K562 (cell line): ENCODE measurements around the gene ZDHHC14. TPM values are rescaled to one million over a fixed set of nuclear protein-coding genes. Genes with fewer than 3 reads are reported as not detected.

Experiments used
- ATAC-seq: fragments of 200-7000 bp; cut with Tn5 transposase; 3 replicates; pipeline ENCODE4 v1.9.1; 2020; ENCODE audit warnings: moderate library complexity
- BruUV-seq: library from RNA; stranded (reverse); fragments of 400-500 nt; replicated peaks from 2 replicates; lab custom pipeline; 2021; lab: Mats Ljungman, UMichigan
- CTCF ChIA-PET: fragments of 300-600 bp; formaldehyde crosslinking; extraction: SDS; loops from one replicate; lab custom pipeline; 2021; ENCODE audit warnings: low intra/inter-chr PET ratio; lab: Yijun Ruan, JAX
- POLR2A ChIA-PET: fragments of 300-600, 350-650 bp; sonication (Branson Sonifier 250); formaldehyde crosslinking; extraction: SDS; loops from one replicate; lab custom pipeline; 2021; ENCODE audit warnings: antibody characterized with exemption, inconsistent platforms; lab: Yijun Ruan, JAX
- DNase-seq, 4 experiments: peaks; one replicate each; pipeline versions ENCODE4 v3.0.0 to v3.0.0-alpha.2; 2011 to 2018; ENCODE audit warnings: low spot score in 3 of 4, mixed read lengths in 3 of 4; ENCODE audit errors: extremely low read depth in 1 of 4
- FAIRE-seq: peaks from 2 replicates; lab custom pipeline; 2011; peaks lifted over from hg19 to GRCh38; lab: Jason Lieb, UNC
- H2AFZ ChIP-seq: 2 replicates; pipeline ENCODE4 v1.6.0; 2011; ENCODE audit warnings: low read depth, low read length, control low read depth, inconsistent platforms
- H3K27ac ChIP-seq: fragments of 200-600 bp; 3 replicates; pipeline ENCODE4 v1.8.0; 2011; ENCODE audit warnings: low read depth, mild to moderate bottlenecking, control low read depth, inconsistent platforms, low read length, moderate library complexity, mixed read lengths; ENCODE audit errors: extremely low read depth
- H3K27me3 ChIP-seq, 2 experiments: fragments of 300-600 bp in 1 of 2; 2 replicates in 1 of 2; 3 replicates in 1 of 2; pipeline versions ENCODE4 v1.6.0 to v1.8.0; 2011; ENCODE audit warnings: inconsistent platforms in 2 of 2, low read length in 2 of 2, mild to moderate bottlenecking in 1 of 2, mixed read lengths in 1 of 2, moderate library complexity in 1 of 2; ENCODE audit not compliant: control insufficient read depth in 2 of 2, insufficient read depth in 2 of 2
- H3K36me3 ChIP-seq: fragments of 300-600 bp; 3 replicates; pipeline ENCODE4 v1.8.0; 2011; ENCODE audit warnings: mild to moderate bottlenecking, low read length, inconsistent platforms; ENCODE audit not compliant: control insufficient read depth, insufficient read depth
- H3K4me1 ChIP-seq, 2 experiments: fragments of 200-600 bp in 1 of 2; replicated peaks in 1 of 2; 2 replicates in 1 of 2; 3 replicates in 1 of 2; pipeline versions ENCODE4 v1.5.1 to v1.8.0; 2011; ENCODE audit warnings: inconsistent platforms in 2 of 2, low read length in 2 of 2, mild to moderate bottlenecking in 1 of 2, mixed read lengths in 1 of 2, moderate library complexity in 1 of 2; ENCODE audit not compliant: control insufficient read depth in 2 of 2, insufficient read depth in 2 of 2
- H3K4me2 ChIP-seq: 2 replicates; pipeline ENCODE4 v1.6.1; 2011; ENCODE audit warnings: low read length, control low read depth, inconsistent platforms, mixed read lengths; ENCODE audit not compliant: insufficient read depth
- H3K4me3 ChIP-seq: fragments of 200-600 bp; sonication (generic), shearing (Covaris generic); 2 replicates; pipeline ENCODE4 v1.5.1; 2016; ENCODE audit warnings: control low read depth, inconsistent platforms
- H3K79me2 ChIP-seq: fragments of 200-600 bp; 3 replicates; pipeline ENCODE4 v1.8.0; 2011; ENCODE audit warnings: low read length, inconsistent platforms; ENCODE audit not compliant: control insufficient read depth, insufficient read depth
- H3K9ac ChIP-seq, 2 experiments: 2 replicates each; pipeline versions ENCODE4 v1.6.0 to v1.6.1; 2011; ENCODE audit warnings: low read depth in 2 of 2, low read length in 2 of 2, control low read depth in 1 of 2, inconsistent platforms in 1 of 2, mild to moderate bottlenecking in 1 of 2, mixed read lengths in 1 of 2; ENCODE audit not compliant: insufficient read depth in 1 of 2
- H3K9me1 ChIP-seq: one replicate; pipeline ENCODE4 v1.6.0; 2011; ENCODE audit warnings: inconsistent platforms, mild to moderate bottlenecking, low read length, moderate library complexity; ENCODE audit not compliant: control insufficient read depth, insufficient read depth
- H3K9me3 ChIP-seq: replicated peaks from 2 replicates; pipeline ENCODE4 v1.5.1; 2011; ENCODE audit warnings: low read depth, low read length, inconsistent platforms; ENCODE audit not compliant: control insufficient read depth, insufficient read depth
- H4K20me1 ChIP-seq: replicated peaks from 2 replicates; pipeline ENCODE4 v1.6.1; 2011; ENCODE audit warnings: low read length, inconsistent platforms, mixed read lengths; ENCODE audit not compliant: control insufficient read depth, insufficient read depth
- CBX5 ChIP-seq: IDR thresholded peaks from 2 replicates; pipeline ENCODE4 v1.6.1; 2014; ENCODE audit warnings: low read depth, borderline replicate concordance
- EP400 ChIP-seq: fragments of 450-650 bp; IDR thresholded peaks from 2 replicates; pipeline ENCODE4 v1.6.1; 2017; ENCODE audit warnings: antibody characterized with exemption, mild to moderate bottlenecking, moderate library complexity
- FOXA3 ChIP-seq, 2 experiments: fragments of 450-650 bp in 1 of 2; sonication (generic) in 1 of 2; formaldehyde crosslinking; IDR thresholded peaks in 1 of 2; conservative IDR thresholded peaks in 1 of 2; 2 replicates each; pipeline versions ENCODE4 v1.4.0 to v1.8.0; 2020 to 2022; ENCODE audit warnings: mild to moderate bottlenecking in 2 of 2, missing genetic modification reagents in 1 of 2
- HDGF ChIP-seq: fragments of 450-650 bp; IDR thresholded peaks from 2 replicates; pipeline ENCODE4 v1.6.1; 2016
- HEY1 ChIP-seq: fragments of 250-450 bp; sonication (Bioruptor Pico); IDR thresholded peaks from 2 replicates; pipeline ENCODE4 v1.5.0; 2020; ENCODE audit warnings: mild to moderate bottlenecking, moderate library complexity, borderline replicate concordance
- MXI1 ChIP-seq: IDR thresholded peaks from 2 replicates; pipeline ENCODE4 v1.6.1; 2011; ENCODE audit warnings: low read depth, mild to moderate bottlenecking, improper control_type of control experiment, low read length
- POLR2A ChIP-seq: fragments of 450-650 bp; conservative IDR thresholded peaks from 2 replicates; pipeline ENCODE4 v1.6.1; 2016
- SMARCB1 ChIP-seq: IDR thresholded peaks from 2 replicates; pipeline ENCODE4 v1.6.1; 2011; ENCODE audit warnings: improper control_type of control experiment, low read depth; ENCODE audit not compliant: insufficient read length
- THRAP3 ChIP-seq: fragments of 450-650 bp; IDR thresholded peaks from 2 replicates; pipeline ENCODE4 v1.6.1; 2016; ENCODE audit warnings: mild to moderate bottlenecking, inconsistent platforms, borderline replicate concordance
- ZC3H11A ChIP-seq: IDR thresholded peaks from 2 replicates; pipeline ENCODE4 v1.6.1; 2012; ENCODE audit warnings: low read depth, low read length, improper control_type of control experiment
- ZNF311 ChIP-seq: fragments of 250-450 bp; sonication (Bioruptor Pico); IDR thresholded peaks from 2 replicates; pipeline ENCODE4 v1.4.0; 2020; ENCODE audit warnings: mild to moderate bottlenecking, moderate library complexity
- WGBS: fragments of 100-300 bp; shearing (Covaris generic); methylation state at CpG from one replicate; pipeline ENCODE4 v1.1.6; 2016; ENCODE audit warnings: low coverage, mixed read lengths; ENCODE audit not compliant: insufficient coverage; ENCODE audit errors: missing lambda C conversion rate; 5-methylcytosine and 5-hydroxymethylcytosine counted together
- in situ Hi-C: fragments of 300-500 bp; cut with MboI; formaldehyde crosslinking; loops from 4 replicates; pipeline ENCODE4 v1.15.0; 2018; ENCODE audit warnings: inconsistent platforms, mixed read lengths
- intact Hi-C: fragments of 100-400 bp; cut with micrococcal nuclease; formaldehyde crosslinking; loops from 2 replicates; pipeline ENCODE4 v1.14.2; 2022
- polyA plus RNA-seq, 8 experiments: library from polyadenylated mRNA; depleted of rRNA in 4 of 8; stranded (reverse) in 5 of 8; unstranded in 3 of 8; fragments of >200 nt; fragmentation: Nextera tagmentation in 2 of 8; fragmentation: Illumina TruSeq in 1 of 8; extraction: Ambion mirVana in 2 of 8; extraction: Trizol in 1 of 8; gene quantifications; 2 replicates each; pipeline versions ENCODE4 v1.2.1 to v1.2.3, GENCODE V29; 2011 to 2014; ENCODE audit warnings: inconsistent platforms in 1 of 8, missing spikeins in 1 of 8
- total RNA-seq, 7 experiments: library from RNA; depleted of rRNA in 6 of 7; stranded (reverse); fragments of >200 nt in 6 of 7; fragmentation: Illumina TruSeq in 2 of 7; extraction: Trizol in 2 of 7; gene quantifications; 2 replicates each; pipeline versions ENCODE4 v1.2.1 to v1.2.3, GENCODE V29; 2011 to 2021; ENCODE audit warnings: low replicate concordance in 1 of 7
- TF ChIP-seq, protein P1 (sequence below), 2 experiments: fragments of 450-650 bp; IDR thresholded peaks; 2 replicates each; pipeline ENCODE4 v1.6.1; 2018; ENCODE audit warnings: mild to moderate bottlenecking in 2 of 2, low read depth in 1 of 2; ENCODE audit not compliant: partially characterized antibody in 2 of 2
- TF ChIP-seq, protein P2 (sequence below): fragments of 150-350 bp; IDR thresholded peaks from 2 replicates; pipeline ENCODE4 v1.6.1; 2014; ENCODE audit warnings: low read depth, mild to moderate bottlenecking, low read length, borderline replicate concordance
- TF ChIP-seq, protein P3 (sequence below): fragments of 450-650 bp; formaldehyde crosslinking; IDR thresholded peaks from 2 replicates; pipeline ENCODE4 v1.4.0; 2020; ENCODE audit warnings: mild to moderate bottlenecking, moderate library complexity

Gene ZDHHC14
- total and polyA plus RNA-seq, 9 of the 15 experiments (the other 6 are each of a cell fraction or from before 2014, with no cell fraction given) = 0.92 to 23.1 (median 13.8) TPM

DNA sequence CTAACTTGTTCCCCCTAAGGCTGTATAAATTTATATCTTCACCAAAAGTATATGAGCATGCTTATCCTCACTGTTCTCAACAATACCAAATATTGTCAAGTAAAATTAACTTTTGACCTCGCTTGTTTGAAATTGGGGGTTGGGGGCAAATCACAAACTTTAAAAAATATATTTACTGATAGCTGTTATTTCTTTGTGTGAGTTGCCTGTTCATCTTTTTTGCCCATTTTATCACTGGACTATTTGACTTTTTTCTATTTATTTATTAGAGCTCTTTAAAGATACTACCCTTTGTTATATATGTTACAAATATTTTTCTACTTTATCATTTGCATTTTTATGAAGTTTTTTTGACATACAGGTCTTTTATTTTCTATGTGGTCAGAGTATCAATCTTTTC, 187.7 kb downstream of the ZDHHC14 start (continued):
- TF ChIP-seq, protein P1, sequence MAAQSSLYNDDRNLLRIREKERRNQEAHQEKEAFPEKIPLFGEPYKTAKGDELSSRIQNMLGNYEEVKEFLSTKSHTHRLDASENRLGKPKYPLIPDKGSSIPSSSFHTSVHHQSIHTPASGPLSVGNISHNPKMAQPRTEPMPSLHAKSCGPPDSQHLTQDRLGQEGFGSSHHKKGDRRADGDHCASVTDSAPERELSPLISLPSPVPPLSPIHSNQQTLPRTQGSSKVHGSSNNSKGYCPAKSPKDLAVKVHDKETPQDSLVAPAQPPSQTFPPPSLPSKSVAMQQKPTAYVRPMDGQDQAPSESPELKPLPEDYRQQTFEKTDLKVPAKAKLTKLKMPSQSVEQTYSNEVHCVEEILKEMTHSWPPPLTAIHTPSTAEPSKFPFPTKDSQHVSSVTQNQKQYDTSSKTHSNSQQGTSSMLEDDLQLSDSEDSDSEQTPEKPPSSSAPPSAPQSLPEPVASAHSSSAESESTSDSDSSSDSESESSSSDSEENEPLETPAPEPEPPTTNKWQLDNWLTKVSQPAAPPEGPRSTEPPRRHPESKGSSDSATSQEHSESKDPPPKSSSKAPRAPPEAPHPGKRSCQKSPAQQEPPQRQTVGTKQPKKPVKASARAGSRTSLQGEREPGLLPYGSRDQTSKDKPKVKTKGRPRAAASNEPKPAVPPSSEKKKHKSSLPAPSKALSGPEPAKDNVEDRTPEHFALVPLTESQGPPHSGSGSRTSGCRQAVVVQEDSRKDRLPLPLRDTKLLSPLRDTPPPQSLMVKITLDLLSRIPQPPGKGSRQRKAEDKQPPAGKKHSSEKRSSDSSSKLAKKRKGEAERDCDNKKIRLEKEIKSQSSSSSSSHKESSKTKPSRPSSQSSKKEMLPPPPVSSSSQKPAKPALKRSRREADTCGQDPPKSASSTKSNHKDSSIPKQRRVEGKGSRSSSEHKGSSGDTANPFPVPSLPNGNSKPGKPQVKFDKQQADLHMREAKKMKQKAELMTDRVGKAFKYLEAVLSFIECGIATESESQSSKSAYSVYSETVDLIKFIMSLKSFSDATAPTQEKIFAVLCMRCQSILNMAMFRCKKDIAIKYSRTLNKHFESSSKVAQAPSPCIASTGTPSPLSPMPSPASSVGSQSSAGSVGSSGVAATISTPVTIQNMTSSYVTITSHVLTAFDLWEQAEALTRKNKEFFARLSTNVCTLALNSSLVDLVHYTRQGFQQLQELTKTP (IDR thresholded peaks at IDR 0.05; ENCODE audit: low read depth in 1 of 2, partially characterized antibody in 2 of 2) = peak in 1 of 2 experiments; percentile 97
- no peak for TF ChIP-seq HEY1 (CRISPR knock-in tag)
- TF ChIP-seq, all 486 proteins: peak for 1

DNA sequence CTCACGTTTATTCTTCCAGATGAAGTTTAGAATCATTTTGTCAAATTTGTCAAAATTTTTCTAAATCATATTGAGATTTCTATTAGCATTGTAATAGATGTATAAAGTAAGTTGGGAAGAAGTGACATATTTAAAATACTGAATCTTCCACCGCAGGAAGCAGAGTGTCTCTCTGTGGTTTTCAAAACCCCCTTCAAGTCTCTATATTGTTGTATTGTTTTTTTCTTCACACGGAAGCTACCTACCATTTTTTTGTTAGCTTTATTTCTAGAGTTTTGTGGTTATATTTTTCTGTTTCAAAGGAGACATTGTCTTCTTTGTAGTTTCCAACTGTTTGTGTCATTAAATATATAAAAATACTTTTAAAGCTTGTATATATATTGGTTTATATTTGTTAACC, 188.6 kb downstream of the ZDHHC14 start:
- Histone ChIP-seq H3K9ac (no peak overlapping the region), H3K27me3 (no peaks in the 10 kb centered on the region), H3K27ac (no peak overlapping the region), H3K9me3 (no peaks in the 10 kb centered on the region), H3K4me3 (no peak overlapping the region), H4K20me1 (no peaks in the 10 kb centered on the region), H3K4me1 (no peaks in the 10 kb centered on the region), H3K4me2 (no peak overlapping the region), H2AFZ (no peak overlapping the region), H3K36me3 (no peaks in the 10 kb centered on the region), H3K79me2 (no peaks in the 10 kb centered on the region), H3K9me1 (no peaks in the 10 kb centered on the region)
- no peak for ATAC-seq
- in situ Hi-C loops (no loop called here), intact Hi-C loops (no loop called here)
- FAIRE-seq = no peak
- WGBS = 48% methylated on average over 3 of the region's 3 CpGs
- ChIA-PET POLR2A (no interaction called here), CTCF (no interaction called here)
- no peak for DNase-seq
- BruUV-seq = no TSS peak
- TF ChIP-seq, protein P2, sequence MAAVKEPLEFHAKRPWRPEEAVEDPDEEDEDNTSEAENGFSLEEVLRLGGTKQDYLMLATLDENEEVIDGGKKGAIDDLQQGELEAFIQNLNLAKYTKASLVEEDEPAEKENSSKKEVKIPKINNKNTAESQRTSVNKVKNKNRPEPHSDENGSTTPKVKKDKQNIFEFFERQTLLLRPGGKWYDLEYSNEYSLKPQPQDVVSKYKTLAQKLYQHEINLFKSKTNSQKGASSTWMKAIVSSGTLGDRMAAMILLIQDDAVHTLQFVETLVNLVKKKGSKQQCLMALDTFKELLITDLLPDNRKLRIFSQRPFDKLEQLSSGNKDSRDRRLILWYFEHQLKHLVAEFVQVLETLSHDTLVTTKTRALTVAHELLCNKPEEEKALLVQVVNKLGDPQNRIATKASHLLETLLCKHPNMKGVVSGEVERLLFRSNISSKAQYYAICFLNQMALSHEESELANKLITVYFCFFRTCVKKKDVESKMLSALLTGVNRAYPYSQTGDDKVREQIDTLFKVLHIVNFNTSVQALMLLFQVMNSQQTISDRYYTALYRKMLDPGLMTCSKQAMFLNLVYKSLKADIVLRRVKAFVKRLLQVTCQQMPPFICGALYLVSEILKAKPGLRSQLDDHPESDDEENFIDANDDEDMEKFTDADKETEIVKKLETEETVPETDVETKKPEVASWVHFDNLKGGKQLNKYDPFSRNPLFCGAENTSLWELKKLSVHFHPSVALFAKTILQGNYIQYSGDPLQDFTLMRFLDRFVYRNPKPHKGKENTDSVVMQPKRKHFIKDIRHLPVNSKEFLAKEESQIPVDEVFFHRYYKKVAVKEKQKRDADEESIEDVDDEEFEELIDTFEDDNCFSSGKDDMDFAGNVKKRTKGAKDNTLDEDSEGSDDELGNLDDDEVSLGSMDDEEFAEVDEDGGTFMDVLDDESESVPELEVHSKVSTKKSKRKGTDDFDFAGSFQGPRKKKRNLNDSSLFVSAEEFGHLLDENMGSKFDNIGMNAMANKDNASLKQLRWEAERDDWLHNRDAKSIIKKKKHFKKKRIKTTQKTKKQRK = no peak
- no peak for TF ChIP-seq HDGF
- TF ChIP-seq EP400 = no peak
- TF ChIP-seq CBX5 = no peak
- no peak for TF ChIP-seq ZNF311 (CRISPR knock-in tag)
- no peak for TF ChIP-seq MXI1
- no peak for TF ChIP-seq ZC3H11A
- TF ChIP-seq THRAP3 = no peak
- TF ChIP-seq, protein P3, sequence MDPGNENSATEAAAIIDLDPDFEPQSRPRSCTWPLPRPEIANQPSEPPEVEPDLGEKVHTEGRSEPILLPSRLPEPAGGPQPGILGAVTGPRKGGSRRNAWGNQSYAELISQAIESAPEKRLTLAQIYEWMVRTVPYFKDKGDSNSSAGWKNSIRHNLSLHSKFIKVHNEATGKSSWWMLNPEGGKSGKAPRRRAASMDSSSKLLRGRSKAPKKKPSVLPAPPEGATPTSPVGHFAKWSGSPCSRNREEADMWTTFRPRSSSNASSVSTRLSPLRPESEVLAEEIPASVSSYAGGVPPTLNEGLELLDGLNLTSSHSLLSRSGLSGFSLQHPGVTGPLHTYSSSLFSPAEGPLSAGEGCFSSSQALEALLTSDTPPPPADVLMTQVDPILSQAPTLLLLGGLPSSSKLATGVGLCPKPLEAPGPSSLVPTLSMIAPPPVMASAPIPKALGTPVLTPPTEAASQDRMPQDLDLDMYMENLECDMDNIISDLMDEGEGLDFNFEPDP (CRISPR knock-in tag) = no peak
- TF ChIP-seq FOXA3 (CRISPR knock-in tag; conservative IDR thresholded peaks at IDR 0.05 in 1 of 2, IDR thresholded peaks at IDR 0.05 in 1 of 2) = no peak
- TF ChIP-seq SMARCB1 = no peak
- no peak for TF ChIP-seq POLR2A
